GM18861 (cell line): ENCODE data around the gene IFT88.

ENCODE experiments used
- ATAC-seq: cut with Tn5 transposase; IDR thresholded peaks from one replicate; pipeline ENCODE4 v1.9.1; 2021; ENCODE audit not compliant: unreplicated experiment

IFT88 gene

GRCh38 chr13:20565115-20565736 is 1.7 kb upstream of the IFT88 start:
- no peak for ATAC-seq

GRCh38 chr13:20566468-20566897 is 474 bp upstream of the IFT88 start:
- peak; percentile 4 for ATAC-seq

- no peak for ATAC-seq
Observed at GRCh38 chr13:20567881-20568528, 1.0 kb downstream of the IFT88 start.

- ATAC-seq: no peak
Observed at GRCh38 chr13:20570517-20570916, 3.6 kb downstream of the IFT88 start.

GRCh38 chr13:20571676-20572075 is 4.7 kb downstream of the IFT88 start:
- no peak for ATAC-seq

GRCh38 chr13:20573186-20573585 is 6.2 kb downstream of the IFT88 start:
- ATAC-seq: no peak

- no peak for ATAC-seq
Observed at GRCh38 chr13:20573636-20574035, 6.7 kb downstream of the IFT88 start.

- ATAC-seq: no peak
Observed at GRCh38 chr13:20579191-20579590, 12.2 kb downstream of the IFT88 start.

- no peak for ATAC-seq
Observed at GRCh38 chr13:20580257-20580656, 13.3 kb downstream of the IFT88 start.

- no peak for ATAC-seq
Observed at GRCh38 chr13:20582026-20582425, 15.1 kb downstream of the IFT88 start.

- ATAC-seq: no peak
Observed at GRCh38 chr13:20583803-20584293, 16.9 kb downstream of the IFT88 start.

- no peak for ATAC-seq
Observed at GRCh38 chr13:20585371-20585770, 18.4 kb downstream of the IFT88 start.

GRCh38 chr13:20588529-20589110 is 21.7 kb downstream of the IFT88 start:
- no peak for ATAC-seq

GRCh38 chr13:20590561-20590960 is 23.6 kb downstream of the IFT88 start:
- no peak for ATAC-seq

- ATAC-seq: no peak
Observed at GRCh38 chr13:20592606-20593005, 25.6 kb downstream of the IFT88 start.

- ATAC-seq: no peak
Observed at GRCh38 chr13:20594280-20594679, 27.3 kb downstream of the IFT88 start.

GRCh38 chr13:20607015-20607414 is 40.1 kb downstream of the IFT88 start:
- ATAC-seq: no peak

GRCh38 chr13:20608438-20609020 is 41.6 kb downstream of the IFT88 start:
- ATAC-seq: no peak

- ATAC-seq: no peak
Observed at GRCh38 chr13:20609145-20609544, 42.2 kb downstream of the IFT88 start.

- no peak for ATAC-seq
Observed at GRCh38 chr13:20610006-20610405, 43.0 kb downstream of the IFT88 start.

GRCh38 chr13:20616059-20616797 is 49.3 kb downstream of the IFT88 start:
- ATAC-seq: no peak
